CD4-positive, alpha-beta T cell treated with Interleukin-6 for 4 hours (primary cell): ENCODE measurements around the gene SH3TC1.

Experiments used
- DNase-seq: peaks from one replicate; pipeline ENCODE4 v3.0.0-alpha.2; 2020; ENCODE audit warnings: mixed read lengths

SH3TC1 gene

DNA sequence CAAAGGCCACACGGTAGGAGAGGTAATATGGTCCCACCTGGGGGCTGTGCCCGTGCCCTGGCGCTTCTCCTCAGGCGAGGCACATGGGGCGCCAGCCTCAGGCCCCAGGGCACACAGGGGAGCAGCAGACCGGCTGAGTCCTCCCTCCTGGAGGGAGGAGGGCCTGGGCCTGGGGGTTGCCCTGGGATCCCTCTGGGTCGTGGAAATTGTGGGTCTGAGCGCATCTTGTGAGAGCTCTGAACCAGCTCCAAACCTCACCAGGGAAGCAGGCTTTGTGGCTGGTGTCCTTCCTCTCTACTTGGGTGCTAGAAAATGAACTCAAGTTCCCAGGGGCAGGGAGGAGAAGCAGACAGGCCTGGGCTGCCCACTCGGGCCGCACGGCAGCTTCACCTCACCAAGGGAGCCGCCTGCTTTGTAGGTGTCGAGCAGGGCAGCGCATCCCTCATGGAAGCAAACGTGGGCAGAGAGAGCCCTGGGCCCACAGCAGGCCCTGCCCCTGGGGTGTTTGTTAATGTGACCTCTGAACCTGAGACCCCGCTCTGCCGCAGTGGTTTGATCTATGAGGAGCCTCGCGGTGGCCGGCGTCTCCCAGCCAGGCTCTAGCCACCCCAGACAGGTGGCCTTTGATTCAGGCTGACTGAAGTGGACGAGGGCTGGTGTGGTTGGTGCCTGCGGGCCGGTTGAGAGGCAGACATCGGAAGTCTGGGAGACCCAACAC lies 81.2 kb downstream of the SH3TC1 start:
- no peak for DNase-seq

GRCh38 chr4:8280876-8281440 lies 81.9 kb downstream of the SH3TC1 start:
- DNase-seq: no peak

DNA sequence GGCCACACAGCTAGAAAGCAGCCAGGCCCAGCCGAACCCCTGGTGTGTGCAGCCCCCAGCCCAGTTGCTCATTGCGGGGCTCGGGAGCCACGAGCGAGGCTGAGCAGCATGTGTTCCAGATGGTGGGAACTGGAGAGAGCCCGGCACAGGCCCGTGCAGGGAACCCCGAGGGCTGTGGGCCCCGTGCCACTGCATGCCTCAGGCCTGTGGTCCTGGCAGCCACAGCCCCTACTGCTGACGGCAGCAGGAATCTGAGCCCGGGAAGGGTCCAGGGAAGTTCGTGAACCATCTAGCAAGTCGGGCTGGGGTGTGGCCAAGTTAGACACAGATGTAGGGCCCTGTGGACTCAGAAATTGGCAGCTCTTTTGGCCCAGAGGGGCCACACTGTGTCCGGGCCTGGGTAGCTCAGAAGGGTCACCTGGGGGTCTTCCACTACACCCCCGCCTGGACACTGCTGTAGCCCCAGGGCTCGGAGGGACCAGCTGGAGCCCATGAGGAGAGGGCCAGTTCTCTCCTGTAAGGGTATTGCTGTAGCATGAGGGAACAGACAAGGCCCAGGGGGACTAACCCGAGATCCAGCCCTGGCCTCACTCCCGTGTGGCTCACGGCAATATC lies 82.5 kb downstream of the SH3TC1 start:
- no peak for DNase-seq

- no peak for DNase-seq
Measured at GRCh38 chr4:8282134-8282641, 83.1 kb downstream of the SH3TC1 start.

DNA sequence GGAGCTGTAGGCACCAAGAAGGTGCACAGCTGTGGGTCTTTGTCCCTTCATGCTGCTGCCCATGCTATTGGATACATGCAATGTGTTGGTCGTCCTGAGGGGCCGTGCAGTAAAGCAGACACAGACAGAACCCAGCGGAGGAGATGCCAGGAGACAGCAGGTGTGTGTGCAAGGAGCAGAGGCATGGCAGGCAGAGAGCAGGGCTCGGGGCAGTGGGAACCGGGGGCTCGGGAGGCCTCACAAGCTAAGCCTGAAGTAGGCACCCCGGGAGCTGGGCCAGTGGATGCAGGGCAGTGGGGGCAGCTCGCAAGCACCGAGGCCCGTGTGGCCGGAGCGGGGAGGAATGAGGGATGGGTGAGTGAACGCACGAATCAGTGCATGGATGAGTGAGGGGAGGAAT lies 83.7 kb downstream of the SH3TC1 start:
- no peak for DNase-seq

DNA sequence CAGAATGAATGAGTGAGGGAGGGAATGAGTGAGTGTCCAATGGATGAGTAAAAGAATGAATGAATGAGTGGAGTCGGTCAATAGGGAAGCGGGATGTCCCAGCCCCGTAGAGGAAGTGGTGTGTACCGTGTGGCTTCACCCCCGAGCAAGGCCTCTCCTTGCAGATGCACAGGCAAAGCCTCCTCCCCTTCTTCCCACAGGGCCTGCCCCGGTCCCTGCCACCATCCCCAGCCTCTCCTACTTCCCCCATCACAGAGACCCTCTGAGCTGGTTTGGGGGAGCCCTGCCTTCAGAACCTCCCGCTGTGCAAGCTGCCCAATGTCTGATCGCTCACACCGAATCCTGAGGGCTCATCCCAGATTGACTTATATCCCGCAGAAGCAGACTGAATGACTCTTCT lies 84.1 kb downstream of the SH3TC1 start:
- DNase-seq: no peak

- no peak for DNase-seq
Measured at GRCh38 chr4:8283631-8284121, 84.6 kb downstream of the SH3TC1 start.

- no peak for DNase-seq
Measured at GRCh38 chr4:8284391-8284790, 85.3 kb downstream of the SH3TC1 start.

- DNase-seq: no peak
Measured at GRCh38 chr4:8285143-8285975, 86.3 kb downstream of the SH3TC1 start.

- DNase-seq: no peak
Measured at GRCh38 chr4:8285976-8286718, 87.1 kb downstream of the SH3TC1 start.

GRCh38 chr4:8286719-8287342 lies 87.7 kb downstream of the SH3TC1 start:
- no peak for DNase-seq

- DNase-seq: no peak
Measured at GRCh38 chr4:8287343-8288280, 88.5 kb downstream of the SH3TC1 start.

DNA sequence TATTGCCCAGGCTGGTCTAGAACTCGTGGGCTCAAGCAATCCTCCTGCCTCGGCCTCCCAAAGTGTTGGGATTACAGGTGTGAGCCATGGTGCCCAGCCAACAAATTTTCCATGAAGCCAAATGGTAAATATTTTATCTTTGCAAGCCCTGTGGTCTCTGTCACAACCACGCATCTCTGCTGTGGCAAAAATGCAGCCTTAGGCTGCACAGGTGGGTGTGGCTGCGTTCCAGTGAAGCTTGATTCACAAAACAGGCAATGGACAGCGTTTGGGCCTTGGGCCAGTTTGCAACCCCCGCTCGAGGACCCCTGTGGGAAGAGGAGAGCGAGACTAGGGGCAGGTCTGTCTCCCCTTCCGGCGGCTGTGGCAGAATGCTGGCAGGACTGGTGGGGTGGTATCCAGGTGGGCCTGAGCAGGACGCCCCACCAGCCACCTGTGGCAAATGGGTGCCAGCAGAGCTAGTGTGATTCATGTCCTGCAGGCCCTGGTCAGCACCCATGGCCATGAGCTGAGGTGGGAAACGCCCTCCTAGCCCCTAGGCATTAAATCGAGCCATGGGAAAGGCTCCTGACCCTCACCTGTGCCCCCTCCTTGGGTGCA lies 90.2 kb downstream of the SH3TC1 start:
- DNase-seq: no peak

DNA sequence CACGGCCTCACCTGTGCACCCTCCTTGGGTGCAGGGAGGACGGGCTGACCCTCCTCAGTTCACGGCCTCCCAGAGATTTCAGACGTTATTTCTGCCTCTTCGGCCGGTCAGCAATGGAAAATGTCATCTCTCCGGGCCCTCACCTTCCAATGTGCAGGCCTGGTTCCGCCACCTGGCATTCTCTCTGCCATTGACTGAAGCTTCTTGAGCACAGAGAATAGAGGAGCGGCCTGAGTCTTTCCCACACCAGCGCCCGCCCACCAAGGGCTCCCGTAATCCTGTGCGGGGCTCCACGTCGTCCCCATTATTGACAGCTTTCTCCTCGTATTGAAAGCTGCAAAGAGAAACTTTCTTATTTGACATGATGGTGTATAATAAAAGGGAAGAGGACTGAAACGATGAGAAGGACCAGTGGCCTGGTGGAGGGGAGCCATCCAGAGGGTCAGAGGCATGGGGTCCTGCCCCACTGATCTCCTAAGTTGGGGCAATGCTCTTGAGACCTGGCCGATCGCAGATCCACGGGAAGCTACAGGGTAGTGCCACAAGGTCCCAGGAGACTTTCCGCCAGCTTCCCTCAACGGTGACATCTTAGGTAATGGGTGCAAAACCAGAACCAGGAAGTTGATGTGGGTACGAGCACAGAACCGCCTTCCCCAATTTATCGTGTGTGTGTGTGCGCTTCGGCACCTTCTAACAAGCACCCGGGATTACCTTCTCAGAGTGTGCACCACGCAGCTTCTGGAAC lies 91.0 kb downstream of the SH3TC1 start:
- no peak for DNase-seq

- DNase-seq: no peak
Measured at GRCh38 chr4:8290701-8290970, 91.5 kb downstream of the SH3TC1 start.
